ENCODE measurements around the gene CPO.

Gene CPO

DNA sequence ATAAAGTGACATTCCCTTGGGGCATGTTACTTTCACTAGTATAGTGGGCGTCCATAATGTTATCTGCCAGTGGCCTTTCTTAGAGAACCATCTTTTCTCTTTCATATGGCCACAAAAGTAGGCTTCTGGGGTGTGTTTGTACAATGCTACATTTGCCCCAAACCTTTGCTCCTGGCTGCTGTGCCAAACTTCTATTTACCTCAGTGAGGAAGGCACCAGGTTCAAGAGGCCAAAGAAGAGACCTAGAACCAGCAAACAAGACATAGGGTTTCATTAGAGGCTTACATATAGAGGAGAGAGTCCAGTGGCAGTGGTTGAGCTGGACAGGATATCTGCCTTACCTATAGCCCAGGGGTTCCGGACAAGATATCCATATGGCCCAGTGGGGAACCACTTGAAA is 48.5 kb downstream of the CPO start:
- Histone ChIP-seq H3K27ac (no peak overlapping the region), H3K9me3 (ENCODE audit: low read depth, low read length) (no peaks in the 10 kb centered on the region), H3K9ac (ENCODE audit: insufficient read length) (no peak overlapping the region), H3K4me3 (no peak overlapping the region), H3K36me3 (ENCODE audit: insufficient read depth, low read length) (no peaks in the 10 kb centered on the region)
- DNase-seq (ENCODE audit: low read depth, low spot score) = no peak
- TF ChIP-seq POLR2AphosphoS5 (IDR thresholded peaks at IDR 0.05; ENCODE audit: borderline replicate concordance, low read depth, low read length) = no peak
- TF ChIP-seq FOXP2 (optimal IDR thresholded peaks at IDR 0.05; ENCODE audit: control extremely low read depth, extremely low read length, insufficient read depth) = no peak
- no peak for TF ChIP-seq EZH2 (IDR thresholded peaks at IDR 0.05)

DNA sequence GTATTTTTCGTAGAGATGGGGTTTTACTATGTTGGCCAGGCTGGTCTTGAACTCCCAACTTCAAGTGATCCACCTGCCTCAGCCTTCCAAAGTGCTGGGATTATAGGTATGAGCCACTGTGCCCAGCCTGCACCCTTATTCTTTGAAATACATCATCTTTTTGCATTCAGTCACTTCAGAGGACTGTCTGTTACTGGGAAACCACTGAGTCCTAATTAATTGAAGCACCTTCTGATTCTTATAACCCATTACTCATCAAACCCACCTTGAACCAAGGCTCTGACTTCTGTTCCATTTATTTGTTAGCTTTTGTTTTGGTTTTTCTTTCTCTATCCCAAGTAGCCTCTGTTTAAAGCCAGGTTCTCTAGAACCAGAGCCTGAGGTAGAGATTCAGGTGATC is 49.6 kb downstream of the CPO start:
- no peak for TF ChIP-seq FOXP2 (optimal IDR thresholded peaks at IDR 0.05; ENCODE audit: control extremely low read depth, extremely low read length, insufficient read depth)
- TF ChIP-seq EZH2 (IDR thresholded peaks at IDR 0.05) = no peak
- H3K9ac ChIP-seq (ENCODE audit: insufficient read length) = no peak overlapping the region
- no peak overlapping the region for H3K4me3 ChIP-seq
- no peak overlapping the region for H3K27ac ChIP-seq
- no peak for DNase-seq (ENCODE audit: low read depth, low spot score)
- no peaks in the 10 kb centered on the region for H3K36me3 ChIP-seq (ENCODE audit: insufficient read depth, low read length)
- no peaks in the 10 kb centered on the region for H3K9me3 ChIP-seq (ENCODE audit: low read depth, low read length)

DNA sequence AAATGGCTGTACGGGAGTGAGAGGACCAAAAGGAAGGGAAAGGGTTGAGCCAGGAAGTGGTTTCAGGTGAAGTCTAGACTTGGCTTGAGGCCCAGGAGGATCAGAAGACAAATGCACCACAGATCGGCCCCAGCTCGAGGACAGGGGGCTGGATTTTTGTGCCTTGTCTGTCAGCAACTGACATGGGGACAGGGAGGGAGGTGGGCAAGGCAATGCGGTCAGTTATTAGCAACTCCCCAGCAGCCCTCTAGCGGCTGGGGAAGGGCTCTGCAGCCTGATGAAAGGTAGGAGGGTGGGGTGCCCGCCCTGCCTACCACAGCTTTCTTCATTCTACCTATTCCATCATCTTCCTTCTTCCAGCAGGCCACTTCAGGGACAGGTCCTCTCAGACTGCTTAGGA is 50.0 kb downstream of the CPO start:
- DNase-seq (ENCODE audit: low read depth, low spot score) = no peak
- Histone ChIP-seq H3K27ac (no peak overlapping the region), H3K4me3 (no peak overlapping the region), H3K9ac (ENCODE audit: insufficient read length) (no peak overlapping the region), H3K36me3 (ENCODE audit: insufficient read depth, low read length) (no peaks in the 10 kb centered on the region), H3K9me3 (ENCODE audit: low read depth, low read length) (no peaks in the 10 kb centered on the region)
- TF ChIP-seq POLR2AphosphoS5 (IDR thresholded peaks at IDR 0.05; ENCODE audit: borderline replicate concordance, low read depth, low read length) (no peak), FOXP2 (optimal IDR thresholded peaks at IDR 0.05; ENCODE audit: control extremely low read depth, extremely low read length, insufficient read depth) (no peak), EZH2 (IDR thresholded peaks at IDR 0.05) (no peak)

DNA sequence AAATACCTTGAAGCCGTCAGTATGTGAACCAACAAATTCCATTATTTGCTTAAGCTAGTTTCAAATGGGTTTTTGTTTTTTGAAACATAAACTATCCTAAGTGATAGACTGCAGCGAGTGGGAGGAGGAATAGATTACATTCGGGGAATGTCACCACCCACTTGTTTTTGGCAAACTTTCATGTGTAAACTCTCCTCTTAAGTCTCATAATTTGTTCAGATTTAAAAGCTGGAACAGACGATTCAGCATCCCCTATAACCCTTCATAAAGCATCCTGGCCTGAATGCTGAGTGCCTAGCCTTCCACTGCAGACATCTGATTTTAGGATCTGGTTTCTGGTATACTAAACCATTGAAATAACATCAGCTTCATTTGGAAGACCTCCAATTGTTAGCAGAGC is 51.0 kb downstream of the CPO start:
- H3K27ac ChIP-seq = no peak overlapping the region
- H3K36me3 ChIP-seq (ENCODE audit: insufficient read depth, low read length) = no peaks in the 10 kb centered on the region
- no peak overlapping the region for H3K9ac ChIP-seq (ENCODE audit: insufficient read length)
- TF ChIP-seq FOXP2 (optimal IDR thresholded peaks at IDR 0.05; ENCODE audit: control extremely low read depth, extremely low read length, insufficient read depth) = no peak
- TF ChIP-seq POLR2AphosphoS5 (IDR thresholded peaks at IDR 0.05; ENCODE audit: borderline replicate concordance, low read depth, low read length) = no peak
- TF ChIP-seq EZH2 (IDR thresholded peaks at IDR 0.05) = no peak
- no peak overlapping the region for H3K4me3 ChIP-seq
- DNase-seq (ENCODE audit: low read depth, low spot score) = no peak
- no peaks in the 10 kb centered on the region for H3K9me3 ChIP-seq (ENCODE audit: low read depth, low read length)

DNA sequence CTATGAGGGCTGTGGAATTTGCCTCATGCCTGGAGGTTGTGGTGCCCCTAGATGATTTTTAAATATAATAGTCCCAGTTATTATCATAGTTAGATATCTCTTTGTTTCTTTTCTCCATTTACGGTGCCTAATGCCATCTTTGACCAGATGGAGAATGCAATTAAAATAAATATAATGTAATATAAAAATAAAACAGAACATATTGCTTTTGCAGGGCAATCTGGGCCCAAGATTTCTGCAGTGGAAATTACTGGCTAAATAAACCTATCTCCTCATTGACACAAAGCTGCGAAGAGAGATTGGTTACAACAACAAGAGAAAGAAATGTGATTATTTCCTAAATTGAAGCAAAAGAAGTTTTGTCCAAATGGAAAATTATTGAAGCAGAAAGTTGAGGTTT is 51.8 kb downstream of the CPO start:
- Histone ChIP-seq H3K9ac (ENCODE audit: insufficient read length) (no peak overlapping the region), H3K27ac (no peak overlapping the region), H3K36me3 (ENCODE audit: insufficient read depth, low read length) (no peaks in the 10 kb centered on the region), H3K4me3 (no peak overlapping the region), H3K9me3 (ENCODE audit: low read depth, low read length) (no peaks in the 10 kb centered on the region)
- DNase-seq (ENCODE audit: low read depth, low spot score) = no peak
- TF ChIP-seq FOXP2 (optimal IDR thresholded peaks at IDR 0.05; ENCODE audit: control extremely low read depth, extremely low read length, insufficient read depth) (no peak), EZH2 (IDR thresholded peaks at IDR 0.05) (no peak), POLR2AphosphoS5 (IDR thresholded peaks at IDR 0.05; ENCODE audit: borderline replicate concordance, low read depth, low read length) (no peak)

DNA sequence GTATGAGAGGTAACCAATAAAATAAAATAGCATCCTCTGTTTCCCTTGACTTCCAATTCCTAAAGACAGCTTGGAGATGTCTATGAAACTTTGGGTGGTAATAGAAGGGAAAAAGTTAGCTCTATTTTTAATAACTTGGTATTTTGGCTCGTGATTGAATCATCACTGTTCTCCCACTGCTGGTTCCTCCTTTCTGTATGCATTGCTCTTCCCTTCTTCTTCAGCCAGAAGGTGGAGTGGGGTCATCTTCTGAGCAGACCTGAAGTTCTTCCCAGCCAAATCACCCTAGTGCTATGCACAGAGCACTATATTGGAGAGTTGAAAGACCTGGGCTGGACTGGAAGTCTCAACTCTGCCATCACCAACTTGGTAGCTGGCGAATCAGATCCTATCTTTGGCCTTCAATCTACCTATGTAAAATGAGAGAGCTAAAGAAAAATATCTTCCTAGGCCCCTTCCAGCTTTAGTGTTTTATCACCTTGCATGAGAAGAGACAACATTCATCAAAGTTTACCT is 54.1 kb downstream of the CPO start:
- Histone ChIP-seq H3K9ac (ENCODE audit: insufficient read length) (no peak overlapping the region), H3K4me3 (no peak overlapping the region), H3K27ac (no peak overlapping the region), H3K36me3 (ENCODE audit: insufficient read depth, low read length) (no peaks in the 10 kb centered on the region), H3K9me3 (ENCODE audit: low read depth, low read length) (no peaks in the 10 kb centered on the region)
- no peak for TF ChIP-seq EZH2 (IDR thresholded peaks at IDR 0.05)
- no peak for TF ChIP-seq POLR2AphosphoS5 (IDR thresholded peaks at IDR 0.05; ENCODE audit: borderline replicate concordance, low read depth, low read length)
- TF ChIP-seq FOXP2 (optimal IDR thresholded peaks at IDR 0.05; ENCODE audit: control extremely low read depth, extremely low read length, insufficient read depth) = no peak
- no peak for DNase-seq (ENCODE audit: low read depth, low spot score)

DNA sequence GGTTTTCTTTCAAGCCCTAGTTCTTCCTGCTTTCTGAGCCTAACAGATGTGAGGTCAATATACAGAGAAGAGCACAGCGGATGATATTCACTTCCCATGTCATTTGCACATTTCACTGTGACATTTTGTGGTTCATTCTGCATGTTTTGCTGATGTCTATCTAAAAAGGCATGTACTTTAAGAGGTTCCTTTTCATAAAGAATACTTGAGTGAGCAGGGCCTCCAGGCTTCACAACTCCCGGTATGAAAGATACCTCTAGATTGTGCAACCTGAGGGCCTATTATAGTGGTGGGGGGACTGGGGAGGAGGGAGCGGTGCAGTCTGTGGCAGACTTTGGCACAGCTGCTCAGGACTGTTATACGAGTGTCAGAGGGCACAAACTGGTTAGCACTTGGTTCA is 54.6 kb downstream of the CPO start:
- DNase-seq (ENCODE audit: low read depth, low spot score) = no peak
- no peaks in the 10 kb centered on the region for H3K9me3 ChIP-seq (ENCODE audit: low read depth, low read length)
- no peaks in the 10 kb centered on the region for H3K36me3 ChIP-seq (ENCODE audit: insufficient read depth, low read length)
- TF ChIP-seq FOXP2 (optimal IDR thresholded peaks at IDR 0.05; ENCODE audit: control extremely low read depth, extremely low read length, insufficient read depth) (no peak), POLR2AphosphoS5 (IDR thresholded peaks at IDR 0.05; ENCODE audit: borderline replicate concordance, low read depth, low read length) (no peak), EZH2 (IDR thresholded peaks at IDR 0.05) (no peak)
- H3K9ac ChIP-seq (ENCODE audit: insufficient read length) = no peak overlapping the region
- no peak overlapping the region for H3K27ac ChIP-seq
- no peak overlapping the region for H3K4me3 ChIP-seq

DNA sequence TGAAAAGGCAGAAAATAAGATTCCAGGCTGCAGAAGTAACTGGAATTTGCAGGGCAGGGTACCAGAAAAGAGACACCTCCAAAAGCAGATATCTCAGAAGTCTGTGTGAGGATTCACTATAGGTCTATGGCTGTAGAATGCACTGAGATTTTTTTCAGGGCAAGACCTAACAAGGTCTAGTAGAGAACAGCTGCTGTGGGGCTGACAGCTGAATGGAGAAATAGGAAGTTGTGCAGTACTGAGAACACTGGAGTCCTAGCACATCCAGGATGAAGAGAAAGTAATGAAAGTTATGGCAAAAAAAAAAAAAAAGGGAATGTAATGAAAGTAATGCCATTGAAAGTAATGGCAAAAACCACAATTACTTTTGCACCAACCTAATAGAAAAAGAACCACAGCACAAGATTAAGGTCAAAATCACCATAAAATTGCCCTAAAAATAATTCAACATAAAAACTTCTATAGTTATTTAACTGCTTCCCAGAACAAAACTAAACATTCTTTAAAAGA is 57.3 kb downstream of the CPO start:
- Histone ChIP-seq H3K9me3 (ENCODE audit: low read depth, low read length) (no peaks in the 10 kb centered on the region), H3K36me3 (ENCODE audit: insufficient read depth, low read length) (no peaks in the 10 kb centered on the region), H3K4me3 (no peak overlapping the region), H3K9ac (ENCODE audit: insufficient read length) (no peak overlapping the region), H3K27ac (no peak overlapping the region)
- no peak for DNase-seq (ENCODE audit: low read depth, low spot score)
- TF ChIP-seq EZH2 (IDR thresholded peaks at IDR 0.05) = no peak
- TF ChIP-seq FOXP2 (optimal IDR thresholded peaks at IDR 0.05; ENCODE audit: control extremely low read depth, extremely low read length, insufficient read depth) = no peak
- TF ChIP-seq POLR2AphosphoS5 (IDR thresholded peaks at IDR 0.05; ENCODE audit: borderline replicate concordance, low read depth, low read length) = no peak

All from SK-N-MC (cell line).